ENCODE measurements around the gene RPL13. TPM values are rescaled to one million over a fixed set of nuclear protein-coding genes. Genes with fewer than 3 reads are reported as not detected.

Gene RPL13
- total and polyA plus RNA-seq, 2 of the 13 experiments (the other 11 are each of a cell fraction or from before 2014, with no cell fraction given) = 2,988 to 4,411 TPM

- no peak for TF ChIP-seq BCLAF1 (IDR thresholded peaks at IDR 0.05)
- TF ChIP-seq MAZ (IDR thresholded peaks at IDR 0.05; ENCODE audit: borderline replicate concordance, low read depth, low read length) = no peak
- TF ChIP-seq MAZ (CRISPR knock-in tag; IDR thresholded peaks at IDR 0.05; ENCODE audit: low read depth) = 0 out of 2 replicates have a peak, but pooled peaks have one; percentile 15
- 0 out of 2 replicates have a peak, but pooled peaks have one; percentile 5 for TF ChIP-seq RCOR2 (CRISPR knock-in tag; IDR thresholded peaks at IDR 0.05)
- peak; percentile 77 for TF ChIP-seq ZNF333 (CRISPR knock-in tag; IDR thresholded peaks at IDR 0.05; ENCODE audit: borderline replicate concordance)
- 0 out of 4 replicates have a peak, but pooled peaks of 1 of the 2 experiments have one; percentile 1 for TF ChIP-seq KLF16 (CRISPR knock-in tag; IDR thresholded peaks at IDR 0.05)
- no peak for TF ChIP-seq SIX1 (CRISPR knock-in tag; IDR thresholded peaks at IDR 0.05; ENCODE audit: borderline replicate concordance)
- no peak for TF ChIP-seq ZNF770 (CRISPR knock-in tag; IDR thresholded peaks at IDR 0.05)
- TF ChIP-seq KMT2B (CRISPR knock-in tag; IDR thresholded peaks at IDR 0.05) = 0 out of 2 replicates have a peak, but pooled peaks have one; percentile 5
- peak; percentile 80 for TF ChIP-seq ZNF136 (CRISPR knock-in tag; IDR thresholded peaks at IDR 0.05; ENCODE audit: low read depth)
- TF ChIP-seq ZNF644 (CRISPR knock-in tag; IDR thresholded peaks at IDR 0.05; ENCODE audit: low read depth) = no peak
- TF ChIP-seq RNF2 (conservative IDR thresholded peaks at IDR 0.05; ENCODE audit: low read depth) = no peak
- TF ChIP-seq ZNF616 (CRISPR knock-in tag; IDR thresholded peaks at IDR 0.05; ENCODE audit: low read depth) = no peak
- peak; percentile 78; the same call in 1 of the 2 replicates for TF ChIP-seq ZNF235 (CRISPR knock-in tag; IDR thresholded peaks at IDR 0.05; ENCODE audit: borderline replicate concordance)
- TF ChIP-seq POLR2A (IDR thresholded peaks at IDR 0.05; ENCODE audit: insufficient read depth in 1 of 2, low read depth in 2 of 2, low read length in 2 of 2) = peak; percentile 17 to 81; a peak in 3 of 4 replicates
- 0 out of 2 replicates have a peak, but pooled peaks have one; percentile 33 for TF ChIP-seq ZNF576 (CRISPR knock-in tag; IDR thresholded peaks at IDR 0.05)
- TF ChIP-seq MLXIP (CRISPR knock-in tag; IDR thresholded peaks at IDR 0.05; ENCODE audit: borderline replicate concordance) = no peak
- no peak for TF ChIP-seq ZMYM4 (CRISPR knock-in tag; IDR thresholded peaks at IDR 0.05)
- TF ChIP-seq ZNF570 (CRISPR knock-in tag; IDR thresholded peaks at IDR 0.05; ENCODE audit: borderline replicate concordance) = 0 out of 2 replicates have a peak, but pooled peaks have one; percentile 42
These were observed 4.2 kb downstream of the RPL13 start (continued) for GRCh38 chr16:89564476-89565255.
